ENCODE results near the gene ADARB2. TPM values are rescaled to one million over a fixed set of nuclear protein-coding genes. Genes with fewer than 3 reads are reported as not detected.

ADARB2 gene
- total and polyA plus RNA-seq, 5 donors from 2014 or later, result 0.27 to 2.9 (median 0.69) TPM; not detected in 1

DNA sequence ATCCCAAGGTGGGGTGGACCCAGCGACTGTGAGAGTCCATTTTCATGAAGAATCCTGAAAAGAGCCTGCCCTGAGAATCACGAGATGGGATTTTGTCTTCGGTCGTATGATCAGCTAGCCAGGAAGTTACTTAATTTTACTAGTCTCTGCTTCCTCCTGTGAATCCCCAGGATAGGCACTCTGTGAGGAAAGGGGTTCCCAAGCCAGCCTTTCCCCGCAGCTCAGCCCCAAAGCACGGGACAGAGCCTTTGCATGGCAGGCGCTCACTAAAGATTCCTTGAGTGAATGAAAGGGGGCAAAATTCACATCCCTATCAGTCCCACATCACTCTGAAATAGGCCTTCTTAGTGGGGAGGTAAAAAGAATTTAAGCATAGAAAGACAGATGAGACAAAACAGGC, 219.6 kb downstream of the ADARB2 start:
- H3K36me3 Mint-ChIP-seq, result no peaks in the 10 kb centered on the region
- H3K27ac ChIP-seq (ENCODE audit: insufficient read depth, low read length, poor library complexity, severe bottlenecking), result no peak overlapping the region
- no peak for ATAC-seq (ENCODE audit: low read depth in 2 of 2)
- peaks cover 0 to 1% (median 0%) of the 10 kb centered on the region in 7 donors for H3K9me3 Mint-ChIP-seq
- H3K4me3 Mint-ChIP-seq, result no peak overlapping the region
- no peaks in the 10 kb centered on the region for H3K27me3 Mint-ChIP-seq
- no peak overlapping the region for H3K27ac Mint-ChIP-seq
- no peaks in the 10 kb centered on the region for H3K4me1 ChIP-seq (ENCODE audit: control insufficient read depth, insufficient read depth, low read length, poor library complexity, severe bottlenecking)
- no peaks in the 10 kb centered on the region for H3K4me1 Mint-ChIP-seq
- H3K4me3 ChIP-seq (ENCODE audit: low read depth, low read length), result no peak overlapping the region
- H3K27me3 ChIP-seq (ENCODE audit: control insufficient read depth, insufficient read depth, low read length), result no peaks in the 10 kb centered on the region
- H3K36me3 ChIP-seq (ENCODE audit: control insufficient read depth, insufficient read depth, low read length), result no peaks in the 10 kb centered on the region
- H3K9me3 ChIP-seq (ENCODE audit: control insufficient read depth in 2 of 2, low read length in 2 of 2), result no peaks in the 10 kb centered on the region
- DNase-seq, result no peak

- DNase-seq (no peak), ATAC-seq (ENCODE audit: low read depth in 2 of 2) (no peak)
- Histone ChIP-seq H3K36me3 (ENCODE audit: control insufficient read depth, insufficient read depth, low read length) (no peaks in the 10 kb centered on the region), H3K4me1 (ENCODE audit: control insufficient read depth, insufficient read depth, low read length, poor library complexity, severe bottlenecking) (no peaks in the 10 kb centered on the region), H3K27me3 (ENCODE audit: control insufficient read depth, insufficient read depth, low read length) (peaks cover 3% of the 10 kb centered on the region), H3K9me3 (ENCODE audit: control insufficient read depth in 2 of 2, low read length in 2 of 2) (no peaks in the 10 kb centered on the region), H3K27ac (ENCODE audit: insufficient read depth, low read length, poor library complexity, severe bottlenecking) (no peak overlapping the region), H3K4me3 (ENCODE audit: low read depth, low read length) (no peak overlapping the region)
- Mint-ChIP-seq H3K36me3 (no peaks in the 10 kb centered on the region), H3K9me3 (no peaks in the 10 kb centered on the region), H3K4me1 (no peaks in the 10 kb centered on the region), H3K27me3 (no peaks in the 10 kb centered on the region), H3K27ac (no peak overlapping the region), H3K4me3 (no peak overlapping the region)
Measured at GRCh38 chr10:1516492-1517165, 220.7 kb downstream of the ADARB2 start.

DNA sequence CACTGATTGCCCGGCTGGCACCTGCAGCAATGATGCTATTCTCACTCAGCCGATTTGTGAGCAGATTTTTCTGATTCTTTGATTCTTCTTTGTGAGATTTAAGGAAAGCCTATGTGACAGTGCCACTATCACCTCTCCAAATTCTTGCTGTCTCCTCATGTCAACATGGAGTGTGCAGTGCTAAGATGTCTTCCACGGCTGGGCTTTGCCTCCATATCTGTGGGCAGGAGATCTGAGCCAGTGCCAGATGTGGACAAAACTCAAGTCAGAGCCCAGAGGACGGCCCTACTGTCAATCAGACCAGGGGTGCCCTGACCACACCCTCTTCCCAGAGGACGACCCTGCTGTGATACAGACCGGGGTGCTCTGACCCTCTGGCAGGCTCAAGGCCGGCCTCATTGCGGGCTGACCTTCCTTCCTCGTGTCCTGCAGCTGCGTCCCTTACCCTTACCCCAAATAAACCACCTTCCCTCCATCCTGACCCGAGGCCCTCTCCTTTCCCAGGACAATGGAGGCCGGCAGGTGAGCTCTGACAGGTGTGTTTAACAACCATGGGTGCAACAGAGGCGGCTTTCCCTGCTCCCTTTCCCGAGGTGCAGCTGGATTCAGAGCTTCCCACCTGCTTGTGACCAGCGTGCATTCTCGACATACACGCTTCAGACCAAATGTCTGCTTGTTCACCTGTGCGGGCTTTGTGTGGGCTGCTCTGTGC, 221.4 kb downstream of the ADARB2 start:
- DNase-seq, result no peak
- Mint-ChIP-seq H3K36me3 (no peaks in the 10 kb centered on the region), H3K4me3 (no peak overlapping the region), H3K9me3 (peaks cover 0 to 1% (median 0%) of the 10 kb centered on the region in 7 donors), H3K27me3 (no peaks in the 10 kb centered on the region), H3K27ac (no peak overlapping the region), H3K4me1 (no peaks in the 10 kb centered on the region)
- no peak for ATAC-seq (ENCODE audit: low read depth in 2 of 2)
- Histone ChIP-seq H3K27ac (ENCODE audit: insufficient read depth, low read length, poor library complexity, severe bottlenecking) (no peak overlapping the region), H3K4me1 (ENCODE audit: control insufficient read depth, insufficient read depth, low read length, poor library complexity, severe bottlenecking) (no peaks in the 10 kb centered on the region), H3K27me3 (ENCODE audit: control insufficient read depth, insufficient read depth, low read length) (peaks cover 3% of the 10 kb centered on the region), H3K36me3 (ENCODE audit: control insufficient read depth, insufficient read depth, low read length) (no peaks in the 10 kb centered on the region), H3K4me3 (ENCODE audit: low read depth, low read length) (no peak overlapping the region), H3K9me3 (ENCODE audit: control insufficient read depth in 2 of 2, low read length in 2 of 2) (no peaks in the 10 kb centered on the region)

- H3K4me1 ChIP-seq (ENCODE audit: control insufficient read depth, insufficient read depth, low read length, poor library complexity, severe bottlenecking), result no peaks in the 10 kb centered on the region
- H3K27ac Mint-ChIP-seq, result no peak overlapping the region
- DNase-seq (no peak), ATAC-seq (ENCODE audit: low read depth in 2 of 2) (no peak)
- H3K27me3 Mint-ChIP-seq, result no peaks in the 10 kb centered on the region
- H3K4me3 Mint-ChIP-seq, result no peak overlapping the region
- H3K4me3 ChIP-seq (ENCODE audit: low read depth, low read length), result no peak overlapping the region
- no peaks in the 10 kb centered on the region for H3K4me1 Mint-ChIP-seq
- no peak overlapping the region for H3K27ac ChIP-seq (ENCODE audit: insufficient read depth, low read length, poor library complexity, severe bottlenecking)
- no peaks in the 10 kb centered on the region for H3K36me3 Mint-ChIP-seq
- H3K9me3 ChIP-seq (ENCODE audit: control insufficient read depth in 2 of 2, low read length in 2 of 2), result no peaks in the 10 kb centered on the region
- H3K27me3 ChIP-seq (ENCODE audit: control insufficient read depth, insufficient read depth, low read length), result peaks cover 3% of the 10 kb centered on the region
- H3K36me3 ChIP-seq (ENCODE audit: control insufficient read depth, insufficient read depth, low read length), result no peaks in the 10 kb centered on the region
- H3K9me3 Mint-ChIP-seq, result peaks cover 0 to 1% (median 0%) of the 10 kb centered on the region in 7 donors
Measured at GRCh38 chr10:1515121-1515779, 222.1 kb downstream of the ADARB2 start.

DNA sequence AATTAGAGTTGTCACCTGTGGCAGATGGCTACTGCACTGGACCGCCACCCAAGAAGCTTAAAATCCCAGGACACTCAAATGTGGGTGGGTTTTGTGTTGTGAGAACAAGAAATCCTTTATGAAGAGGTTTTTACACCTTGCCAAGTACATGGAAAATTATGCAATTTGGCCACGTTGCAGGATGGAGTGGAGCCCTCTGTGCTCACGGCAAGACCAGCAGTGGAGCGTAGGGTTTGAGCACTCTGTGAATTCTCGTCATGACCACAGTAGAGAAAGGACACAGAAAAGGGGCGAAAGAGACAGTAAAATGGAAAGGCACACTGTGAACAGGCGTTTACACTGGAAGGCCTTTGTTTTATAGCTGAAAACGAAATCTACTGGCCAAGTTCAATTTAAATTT, 222.6 kb downstream of the ADARB2 start:
- peaks cover 3% of the 10 kb centered on the region for H3K27me3 ChIP-seq (ENCODE audit: control insufficient read depth, insufficient read depth, low read length)
- H3K4me1 ChIP-seq (ENCODE audit: control insufficient read depth, insufficient read depth, low read length, poor library complexity, severe bottlenecking), result no peaks in the 10 kb centered on the region
- Mint-ChIP-seq H3K4me1 (no peaks in the 10 kb centered on the region), H3K27ac (no peak overlapping the region), H3K4me3 (no peak overlapping the region), H3K27me3 (no peaks in the 10 kb centered on the region), H3K36me3 (no peaks in the 10 kb centered on the region), H3K9me3 (peaks cover 0 to 2% (median 0%) of the 10 kb centered on the region in 7 donors)
- no peaks in the 10 kb centered on the region for H3K9me3 ChIP-seq (ENCODE audit: control insufficient read depth in 2 of 2, low read length in 2 of 2)
- H3K27ac ChIP-seq (ENCODE audit: insufficient read depth, low read length, poor library complexity, severe bottlenecking), result no peak overlapping the region
- no peak for ATAC-seq (ENCODE audit: low read depth in 2 of 2)
- no peaks in the 10 kb centered on the region for H3K36me3 ChIP-seq (ENCODE audit: control insufficient read depth, insufficient read depth, low read length)
- no peak for DNase-seq
- H3K4me3 ChIP-seq (ENCODE audit: low read depth, low read length), result no peak overlapping the region

DNA sequence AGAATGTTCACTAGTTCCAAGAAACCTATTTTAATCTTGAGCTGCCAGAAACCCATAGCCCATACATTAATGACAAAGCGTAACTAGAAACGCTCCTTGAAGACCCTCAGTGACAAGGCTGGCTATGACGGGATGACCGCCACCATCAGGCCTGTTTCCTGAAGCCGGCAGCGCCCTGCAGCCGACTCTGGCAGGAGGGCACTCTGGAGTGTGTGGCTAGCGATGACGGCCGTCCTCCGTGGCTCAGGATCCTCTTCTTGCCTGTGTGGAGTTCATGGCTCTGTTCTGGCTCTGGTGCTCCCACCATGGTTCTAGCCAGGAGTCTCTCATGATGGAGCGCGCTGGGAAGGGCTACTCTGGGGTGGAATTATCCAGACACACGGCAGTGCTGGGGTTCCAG, 224.1 kb downstream of the ADARB2 start:
- ATAC-seq (ENCODE audit: low read depth in 2 of 2) (no peak), DNase-seq (no peak)
- H3K4me1 Mint-ChIP-seq, result no peaks in the 10 kb centered on the region
- H3K27ac Mint-ChIP-seq, result no peak overlapping the region
- Histone ChIP-seq H3K9me3 (ENCODE audit: control insufficient read depth in 2 of 2, low read length in 2 of 2) (no peaks in the 10 kb centered on the region), H3K4me1 (ENCODE audit: control insufficient read depth, insufficient read depth, low read length, poor library complexity, severe bottlenecking) (no peaks in the 10 kb centered on the region), H3K27ac (ENCODE audit: insufficient read depth, low read length, poor library complexity, severe bottlenecking) (no peak overlapping the region), H3K4me3 (ENCODE audit: low read depth, low read length) (no peak overlapping the region), H3K36me3 (ENCODE audit: control insufficient read depth, insufficient read depth, low read length) (no peaks in the 10 kb centered on the region), H3K27me3 (ENCODE audit: control insufficient read depth, insufficient read depth, low read length) (peaks cover 3% of the 10 kb centered on the region)
- peaks cover 0 to 2% (median 0%) of the 10 kb centered on the region in 7 donors for H3K9me3 Mint-ChIP-seq
- H3K27me3 Mint-ChIP-seq, result no peaks in the 10 kb centered on the region
- H3K36me3 Mint-ChIP-seq, result no peaks in the 10 kb centered on the region
- no peak overlapping the region for H3K4me3 Mint-ChIP-seq

- Histone ChIP-seq H3K27ac (ENCODE audit: insufficient read depth, low read length, poor library complexity, severe bottlenecking) (no peak overlapping the region), H3K4me1 (ENCODE audit: control insufficient read depth, insufficient read depth, low read length, poor library complexity, severe bottlenecking) (no peaks in the 10 kb centered on the region), H3K27me3 (ENCODE audit: control insufficient read depth, insufficient read depth, low read length) (peaks cover 3% of the 10 kb centered on the region), H3K36me3 (ENCODE audit: control insufficient read depth, insufficient read depth, low read length) (no peaks in the 10 kb centered on the region), H3K4me3 (ENCODE audit: low read depth, low read length) (no peak overlapping the region), H3K9me3 (ENCODE audit: control insufficient read depth in 2 of 2, low read length in 2 of 2) (no peaks in the 10 kb centered on the region)
- H3K4me3 Mint-ChIP-seq, result no peak overlapping the region
- ATAC-seq (ENCODE audit: low read depth in 2 of 2) (no peak), DNase-seq (no peak)
- no peaks in the 10 kb centered on the region for H3K4me1 Mint-ChIP-seq
- no peaks in the 10 kb centered on the region for H3K27me3 Mint-ChIP-seq
- H3K9me3 Mint-ChIP-seq, result peaks cover 0 to 8% (median under 1%) of the 10 kb centered on the region in 7 donors
- H3K36me3 Mint-ChIP-seq, result no peaks in the 10 kb centered on the region
- no peak overlapping the region for H3K27ac Mint-ChIP-seq
Measured at GRCh38 chr10:1509011-1509530, 228.3 kb downstream of the ADARB2 start.
